GM18861 (cell line): ENCODE measurements around the gene LYVE1.
"Not testable (repeated sequence)": the region's sequence is repeated elsewhere in the genome, so short reads cannot be mapped to it uniquely, and the experiment has no call there.

ENCODE experiments used
- ATAC-seq: cut with Tn5 transposase; IDR thresholded peaks from one replicate; pipeline ENCODE4 v1.9.1; 2021; ENCODE audit not compliant: unreplicated experiment

Gene LYVE1, protein sequence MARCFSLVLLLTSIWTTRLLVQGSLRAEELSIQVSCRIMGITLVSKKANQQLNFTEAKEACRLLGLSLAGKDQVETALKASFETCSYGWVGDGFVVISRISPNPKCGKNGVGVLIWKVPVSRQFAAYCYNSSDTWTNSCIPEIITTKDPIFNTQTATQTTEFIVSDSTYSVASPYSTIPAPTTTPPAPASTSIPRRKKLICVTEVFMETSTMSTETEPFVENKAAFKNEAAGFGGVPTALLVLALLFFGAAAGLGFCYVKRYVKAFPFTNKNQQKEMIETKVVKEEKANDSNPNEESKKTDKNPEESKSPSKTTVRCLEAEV

GRCh38 chr11:10568486-10568941, at the start of gene LYVE1:
TSS of gene LYVE1 (minus strand) at chr11:10568665. CDS start at chr11:10568532, 133 bp downstream.
- ATAC-seq = no peak

GRCh38 chr11:10617551-10617950, 49.1 kb upstream of the LYVE1 start:
- ATAC-seq = no peak

GRCh38 chr11:10611979-10612862, 43.8 kb upstream of the LYVE1 start:
- no peak for ATAC-seq

- ATAC-seq = no peak
Measured at GRCh38 chr11:10609636-10610035, 41.2 kb upstream of the LYVE1 start.

DNA sequence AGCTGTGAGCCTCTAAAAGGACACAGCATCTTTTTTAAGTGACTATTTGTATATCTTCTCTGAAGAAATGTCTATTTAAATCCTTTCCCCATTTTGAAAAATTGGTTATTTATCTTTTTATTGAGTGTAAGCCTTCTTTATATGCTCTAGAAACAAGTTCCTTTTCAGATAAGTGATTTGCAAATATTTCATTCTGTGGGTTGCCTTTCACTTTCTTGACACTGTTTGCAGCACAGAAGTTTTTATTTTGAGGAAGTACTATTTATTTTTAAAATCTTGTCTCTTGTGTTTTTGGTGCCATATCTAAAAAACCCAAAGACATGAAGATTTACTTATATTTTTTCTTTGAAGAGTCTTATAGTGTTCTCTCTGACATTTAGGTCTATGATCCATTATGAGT, 40.1 kb upstream of the LYVE1 start:
- ATAC-seq = no peak

GRCh38 chr11:10607462-10608132, 39.1 kb upstream of the LYVE1 start:
- ATAC-seq = no peak

GRCh38 chr11:10606536-10607208, 38.2 kb upstream of the LYVE1 start:
- ATAC-seq = peak; percentile 70

DNA sequence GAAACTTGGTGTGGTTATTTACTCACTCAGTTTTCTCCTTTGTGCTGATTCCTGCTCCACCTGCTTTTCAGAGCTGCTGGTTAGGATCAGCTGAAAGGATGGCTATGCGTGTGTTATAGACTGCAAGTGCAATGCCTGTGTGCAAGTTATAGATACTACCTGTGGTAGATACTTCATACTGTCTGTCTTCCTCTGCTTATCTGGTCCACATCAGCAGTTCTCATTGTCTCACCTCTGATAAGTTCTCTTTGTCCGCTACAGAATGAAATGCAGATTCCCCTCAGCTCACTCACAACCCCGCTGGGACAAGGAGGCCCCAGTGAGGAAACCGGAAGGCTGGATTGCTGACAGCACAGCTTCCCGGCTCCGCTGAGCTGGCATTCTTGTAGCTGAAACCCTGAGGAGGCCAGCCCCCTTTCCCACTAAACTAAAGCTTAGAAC, 37.5 kb upstream of the LYVE1 start:
- ATAC-seq = no peak

- no peak for ATAC-seq
Measured at GRCh38 chr11:10604798-10605197, 36.3 kb upstream of the LYVE1 start.

DNA sequence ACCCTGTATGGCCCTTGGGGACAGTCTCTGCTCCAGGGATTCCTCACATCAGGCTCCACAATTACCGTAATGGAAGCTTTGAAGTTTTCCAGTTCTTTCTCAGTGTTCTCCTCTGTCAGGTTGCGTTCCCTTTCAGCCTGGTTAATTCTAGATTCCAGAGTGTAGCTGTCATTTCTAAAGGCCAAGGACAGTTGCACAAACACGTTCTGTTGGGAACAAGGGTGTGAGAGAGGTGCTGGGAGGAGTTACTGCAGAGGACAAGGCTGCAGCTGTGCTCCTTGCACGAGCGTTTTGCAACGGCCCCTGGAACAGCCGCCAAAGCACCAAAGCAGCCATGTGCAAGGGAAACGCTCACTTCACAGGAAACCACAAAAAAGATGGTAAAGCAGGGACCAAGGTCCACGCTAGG, 35.9 kb upstream of the LYVE1 start:
- ATAC-seq = no peak

- ATAC-seq = no peak
Measured at GRCh38 chr11:10603721-10604297, 35.3 kb upstream of the LYVE1 start.

GRCh38 chr11:10602945-10603344, 34.5 kb upstream of the LYVE1 start:
- no peak for ATAC-seq

GRCh38 chr11:10602366-10602765, 33.9 kb upstream of the LYVE1 start:
- ATAC-seq = no peak

- no peak for ATAC-seq
Measured at GRCh38 chr11:10601837-10602236, 33.4 kb upstream of the LYVE1 start.

DNA sequence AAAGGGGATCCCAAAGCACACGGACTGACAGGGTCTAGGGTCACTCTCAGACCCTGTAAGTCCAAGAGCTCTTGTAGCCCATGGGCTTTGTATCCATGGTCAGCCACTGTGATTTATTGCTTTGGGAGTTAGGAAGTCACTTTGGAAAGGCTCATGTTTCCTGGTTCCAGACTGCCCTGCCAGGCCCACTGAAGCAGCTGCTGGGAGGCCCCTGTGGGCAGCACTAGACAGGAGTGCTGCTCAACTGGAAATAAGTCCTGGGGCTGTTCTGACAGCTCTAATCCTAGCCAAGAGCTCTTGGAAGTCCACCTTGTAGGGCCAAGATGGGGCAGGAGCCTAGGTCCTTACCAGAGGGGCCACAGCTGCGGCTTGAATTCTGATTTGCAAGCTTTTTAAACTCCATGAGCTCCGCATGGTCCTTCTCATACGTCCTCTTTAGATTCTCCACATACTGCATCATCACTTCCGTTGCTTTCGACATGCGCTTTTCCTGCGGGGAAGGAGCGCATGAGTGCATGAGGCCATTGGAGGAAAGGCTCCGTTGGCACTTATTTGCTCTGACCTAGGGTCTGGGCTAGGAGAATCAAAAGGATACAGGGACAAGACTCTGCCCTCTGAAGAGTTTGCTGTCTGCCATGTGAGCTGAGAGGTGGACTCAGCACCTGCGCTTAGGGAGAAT, 32.2 kb upstream of the LYVE1 start:
- no peak for ATAC-seq

- ATAC-seq = no peak
Measured at GRCh38 chr11:10599388-10600175, 31.1 kb upstream of the LYVE1 start.

- ATAC-seq = no peak
Measured at GRCh38 chr11:10598816-10599215, 30.4 kb upstream of the LYVE1 start.

- no peak for ATAC-seq
Measured at GRCh38 chr11:10597877-10598351, 29.4 kb upstream of the LYVE1 start.

DNA sequence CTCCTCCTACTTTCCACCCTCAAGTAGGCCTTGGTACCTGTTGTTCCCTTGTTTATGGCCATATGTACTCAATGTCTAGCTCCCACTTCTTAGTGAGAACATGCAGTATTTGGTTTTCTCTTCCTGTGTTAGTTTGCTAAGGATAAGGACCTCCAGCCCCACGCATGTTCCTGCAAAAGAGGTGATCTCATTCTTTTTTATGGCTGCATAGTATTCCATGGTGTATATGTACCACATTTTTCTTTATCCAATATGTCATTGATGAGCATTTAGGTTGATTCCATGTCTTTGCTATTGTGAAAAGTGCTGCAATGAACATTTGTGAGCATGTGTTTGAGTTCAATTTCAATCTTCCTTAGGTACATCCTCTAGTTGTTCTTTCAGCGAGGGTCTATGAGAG, 27.4 kb upstream of the LYVE1 start:
- ATAC-seq = not testable (repeated sequence)
